ENCODE results near the gene ZNF445.
"Not testable (repeated sequence)": the region's sequence is repeated elsewhere in the genome, so short reads cannot be mapped to it uniquely, and the experiment has no call there.

Gene ZNF445

GRCh38 chr3:44469914-44470313 lies 7.6 kb downstream of the ZNF445 start:
- no peaks in the 10 kb centered on the region for H3K4me1 ChIP-seq (ENCODE audit: low read depth, poor library complexity, severe bottlenecking)
- TF ChIP-seq CTCF (conservative IDR thresholded peaks at IDR 0.05; ENCODE audit: low read depth, low read length), result no peak
- no peak overlapping the region for H3K9ac ChIP-seq
- no peaks in the 10 kb centered on the region for H3K27me3 ChIP-seq (ENCODE audit: insufficient read depth, low read depth)
- no peak overlapping the region for H2AFZ ChIP-seq (ENCODE audit: low read depth)
- no peaks in the 10 kb centered on the region for H3K79me2 ChIP-seq (ENCODE audit: insufficient read depth, low read depth)
- H3K36me3 ChIP-seq (ENCODE audit: insufficient read depth), result no peaks in the 10 kb centered on the region
- no peaks in the 10 kb centered on the region for H4K20me1 ChIP-seq (ENCODE audit: insufficient read depth)
- H3K4me2 ChIP-seq, result no peak overlapping the region
- H3K4me3 ChIP-seq (IDR thresholded peaks at IDR 0.05; ENCODE audit: insufficient read depth, low read depth, low read length), result no peak overlapping the region
- H3K27ac ChIP-seq, result no peak overlapping the region

DNA sequence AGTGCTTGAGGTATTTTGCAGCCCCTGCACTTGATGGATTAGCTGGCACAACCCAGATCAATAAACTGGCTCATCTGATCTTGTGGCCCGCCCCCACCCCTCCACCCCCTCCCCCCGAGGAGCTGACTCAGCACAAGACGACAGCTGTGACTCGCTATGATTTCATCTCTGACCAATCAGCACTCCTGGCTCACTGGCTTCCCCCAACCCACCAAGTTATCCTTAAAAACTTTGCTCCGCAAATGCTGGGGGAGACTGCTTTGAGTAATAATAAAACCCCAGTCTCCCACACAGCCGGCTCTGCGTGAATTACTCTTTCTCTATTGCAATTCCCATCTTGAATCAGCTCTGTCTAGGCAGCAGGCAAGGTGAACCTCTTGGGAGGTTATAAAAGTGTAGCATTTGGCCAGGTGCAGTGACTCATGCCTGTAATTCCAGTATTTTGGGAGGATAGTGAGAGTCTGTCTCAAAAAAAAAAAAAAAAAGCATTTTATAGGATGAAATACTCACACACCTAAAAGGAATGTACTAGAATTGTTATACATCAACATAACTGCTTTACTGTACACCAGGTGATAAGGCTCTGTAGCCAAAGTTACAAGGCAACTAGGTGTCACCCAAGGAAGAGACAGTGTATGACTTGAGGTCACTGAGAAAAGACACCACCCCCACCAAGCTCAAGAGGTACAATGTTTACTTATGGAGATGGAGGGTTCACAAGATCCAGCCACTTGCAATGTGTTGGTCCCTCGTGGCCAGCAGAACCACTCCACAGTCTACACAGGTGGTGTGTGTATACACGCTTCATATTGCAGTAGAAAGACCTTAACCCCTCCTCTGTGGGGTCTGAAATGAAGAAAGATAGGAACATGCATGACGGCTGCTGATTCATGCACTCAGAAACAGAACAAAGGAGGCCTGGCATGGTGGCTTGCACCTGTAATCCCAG lies 8.6 kb downstream of the ZNF445 start:
- no peaks in the 10 kb centered on the region for H3K79me2 ChIP-seq (ENCODE audit: insufficient read depth, low read depth)

GRCh38 chr3:44468099-44468537 lies 9.4 kb downstream of the ZNF445 start:
- not testable (repeated sequence) for H3K27me3 ChIP-seq (ENCODE audit: insufficient read depth, low read depth); H3K36me3 ChIP-seq (ENCODE audit: insufficient read depth); H4K20me1 ChIP-seq (ENCODE audit: insufficient read depth); H3K4me2 ChIP-seq; H3K4me1 ChIP-seq (ENCODE audit: low read depth, poor library complexity, severe bottlenecking); H2AFZ ChIP-seq (ENCODE audit: low read depth); H3K27ac ChIP-seq; H3K9ac ChIP-seq; H3K79me2 ChIP-seq (ENCODE audit: insufficient read depth, low read depth); H3K4me3 ChIP-seq (IDR thresholded peaks at IDR 0.05; ENCODE audit: insufficient read depth, low read depth, low read length)

More for the DNA sequence above, 8.6 kb downstream of the ZNF445 start:
- no peak overlapping the region for H3K4me2 ChIP-seq
- H3K27ac ChIP-seq, result no peak overlapping the region
- no peaks in the 10 kb centered on the region for H4K20me1 ChIP-seq (ENCODE audit: insufficient read depth)
- H3K36me3 ChIP-seq (ENCODE audit: insufficient read depth), result no peaks in the 10 kb centered on the region
- H3K9ac ChIP-seq, result no peak overlapping the region
- TF ChIP-seq CTCF (conservative IDR thresholded peaks at IDR 0.05; ENCODE audit: low read depth, low read length), result no peak
- no peak overlapping the region for H3K4me3 ChIP-seq (IDR thresholded peaks at IDR 0.05; ENCODE audit: insufficient read depth, low read depth, low read length)
- no peak overlapping the region for H2AFZ ChIP-seq (ENCODE audit: low read depth)
- no peaks in the 10 kb centered on the region for H3K4me1 ChIP-seq (ENCODE audit: low read depth, poor library complexity, severe bottlenecking)
- H3K27me3 ChIP-seq (ENCODE audit: insufficient read depth, low read depth), result no peaks in the 10 kb centered on the region

DNA sequence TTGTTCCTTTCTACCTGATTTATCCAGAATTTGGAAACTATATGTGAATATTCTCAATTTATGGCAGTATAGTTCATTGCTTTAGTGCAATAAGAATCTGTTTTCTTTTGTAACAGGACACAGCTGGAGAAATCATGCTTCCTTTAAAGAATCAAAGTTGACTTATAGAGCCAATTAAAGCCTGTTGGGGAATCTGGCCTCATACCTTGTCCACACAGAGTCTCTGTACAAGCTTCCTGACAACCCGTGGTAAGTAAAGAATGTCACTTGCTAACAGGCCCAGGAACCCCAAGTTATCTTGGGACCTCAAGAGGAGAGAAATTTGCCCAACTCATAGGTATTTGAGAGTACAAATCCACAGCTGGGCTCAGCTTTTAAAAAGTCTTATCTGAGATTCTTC lies 10.2 kb downstream of the ZNF445 start:
- no peaks in the 10 kb centered on the region for H3K79me2 ChIP-seq (ENCODE audit: insufficient read depth, low read depth)
- H3K4me1 ChIP-seq (ENCODE audit: low read depth, poor library complexity, severe bottlenecking), result no peaks in the 10 kb centered on the region
- no peaks in the 10 kb centered on the region for H4K20me1 ChIP-seq (ENCODE audit: insufficient read depth)
- no peaks in the 10 kb centered on the region for H3K27me3 ChIP-seq (ENCODE audit: insufficient read depth, low read depth)
- TF ChIP-seq CTCF (conservative IDR thresholded peaks at IDR 0.05; ENCODE audit: low read depth, low read length), result no peak
- H3K9ac ChIP-seq, result no peak overlapping the region
- H2AFZ ChIP-seq (ENCODE audit: low read depth), result no peak overlapping the region
- H3K4me3 ChIP-seq (IDR thresholded peaks at IDR 0.05; ENCODE audit: insufficient read depth, low read depth, low read length), result no peak overlapping the region
- H3K27ac ChIP-seq, result no peak overlapping the region
- H3K4me2 ChIP-seq, result no peak overlapping the region
- H3K36me3 ChIP-seq (ENCODE audit: insufficient read depth), result no peaks in the 10 kb centered on the region

DNA sequence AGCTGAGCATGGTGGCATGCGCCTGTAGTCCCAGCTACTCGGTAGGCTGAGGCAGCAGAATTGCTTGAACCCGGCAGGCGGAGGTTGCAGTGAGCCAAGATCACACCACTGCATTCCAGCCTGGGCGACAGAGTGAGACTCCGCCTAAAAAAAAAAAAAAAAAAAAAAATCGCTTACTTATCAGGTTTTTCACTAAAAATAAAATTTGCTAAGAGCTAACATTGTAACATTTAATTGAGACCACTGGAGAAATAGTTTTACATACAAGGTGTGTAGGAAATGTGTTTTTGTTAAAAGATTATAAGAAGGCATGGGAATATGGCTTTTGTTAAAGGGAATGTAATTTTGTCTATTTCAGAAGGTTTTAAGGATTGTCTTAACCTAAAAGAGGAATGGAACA lies 12.6 kb downstream of the ZNF445 start:
- not testable (repeated sequence) for H3K4me1 ChIP-seq (ENCODE audit: low read depth, poor library complexity, severe bottlenecking); H4K20me1 ChIP-seq (ENCODE audit: insufficient read depth); H2AFZ ChIP-seq (ENCODE audit: low read depth); H3K9ac ChIP-seq; H3K4me2 ChIP-seq; H3K79me2 ChIP-seq (ENCODE audit: insufficient read depth, low read depth); H3K27me3 ChIP-seq (ENCODE audit: insufficient read depth, low read depth); H3K36me3 ChIP-seq (ENCODE audit: insufficient read depth); H3K27ac ChIP-seq; H3K4me3 ChIP-seq (IDR thresholded peaks at IDR 0.05; ENCODE audit: insufficient read depth, low read depth, low read length)

Measured in KMS-11 (cell line).